Thyroid gland (tissue), 4 donors: ENCODE results near the gene ECSIT. TPM values are rescaled to one million over a fixed set of nuclear protein-coding genes. Genes with fewer than 3 reads are reported as not detected.

ENCODE experiments used
- DNase-seq, 2 donors: peaks; one replicate each; pipeline ENCODE4 v3.0.0-alpha.2; 2019
- H3K27ac ChIP-seq, 3 donors: fragments of 200-600 bp; sonication (generic); 1 replicate in 2 of 3; 2 replicates in 1 of 3; pipeline ENCODE4 v1.5.1; 2016 to 2019; ENCODE audit warnings: mild to moderate bottlenecking in 1 of 3, moderate library complexity in 1 of 3
- H3K27me3 ChIP-seq: fragments of 200-600 bp; sonication (generic); one replicate; pipeline ENCODE4 v1.5.1; 2019
- H3K36me3 ChIP-seq, 2 donors: fragments of 200-600 bp; sonication (generic); one replicate each; pipeline ENCODE4 v1.5.1; 2016 to 2019
- H3K4me1 ChIP-seq, 2 donors: fragments of 200-600 bp; sonication (generic); one replicate each; pipeline ENCODE4 v1.5.1; 2017 to 2019
- H3K4me3 ChIP-seq, 3 donors: fragments of 200-600 bp; sonication (generic); replicated peaks in 1 of 3; 1 replicate in 2 of 3; 2 replicates in 1 of 3; pipeline ENCODE4 v1.5.1; 2016; ENCODE audit warnings: mild to moderate bottlenecking in 1 of 3
- H3K9me3 ChIP-seq: fragments of 200-600 bp; sonication (generic); one replicate; pipeline ENCODE4 v1.5.1; 2017
- POLR2A ChIP-seq, 2 donors: fragments of 450-650 bp; IDR thresholded peaks; one replicate each; pipeline ENCODE4 v1.6.1; 2017; ENCODE audit warnings: antibody characterized with exemption in 2 of 2, mild to moderate bottlenecking in 2 of 2, moderate library complexity in 1 of 2
- WGBS, 2 donors: methylation state at CpG; one replicate each; pipeline ENCODE4 v1.1.5; 2017; 5-methylcytosine and 5-hydroxymethylcytosine counted together
- intact Hi-C: fragments of 100-400 bp; cut with DNase I; formaldehyde crosslinking; loops from one replicate; pipeline ENCODE4 v1.15.1; 2023
- total RNA-seq, 4 donors: library from RNA; depleted of rRNA; stranded (reverse); fragments of >200 nt; gene quantifications; one replicate each; pipeline ENCODE4 v1.2.3, GENCODE V29; 2016
- TF ChIP-seq, protein P1 (sequence below), 6 experiments: fragments of 200-600 bp in 3 of 6; fragments of 450-650 bp in 3 of 6; sonication (generic) in 3 of 6; IDR thresholded peaks; one replicate each; pipeline ENCODE4 v1.5.1; 2016 to 2019; ENCODE audit warnings: antibody characterized with exemption in 6 of 6, mild to moderate bottlenecking in 2 of 6, inconsistent platforms in 1 of 6, moderate library complexity in 1 of 6

ECSIT gene
- total RNA-seq, 4 donors from 2014 or later: 36.5 to 77.5 (median 68.9) TPM

DNA sequence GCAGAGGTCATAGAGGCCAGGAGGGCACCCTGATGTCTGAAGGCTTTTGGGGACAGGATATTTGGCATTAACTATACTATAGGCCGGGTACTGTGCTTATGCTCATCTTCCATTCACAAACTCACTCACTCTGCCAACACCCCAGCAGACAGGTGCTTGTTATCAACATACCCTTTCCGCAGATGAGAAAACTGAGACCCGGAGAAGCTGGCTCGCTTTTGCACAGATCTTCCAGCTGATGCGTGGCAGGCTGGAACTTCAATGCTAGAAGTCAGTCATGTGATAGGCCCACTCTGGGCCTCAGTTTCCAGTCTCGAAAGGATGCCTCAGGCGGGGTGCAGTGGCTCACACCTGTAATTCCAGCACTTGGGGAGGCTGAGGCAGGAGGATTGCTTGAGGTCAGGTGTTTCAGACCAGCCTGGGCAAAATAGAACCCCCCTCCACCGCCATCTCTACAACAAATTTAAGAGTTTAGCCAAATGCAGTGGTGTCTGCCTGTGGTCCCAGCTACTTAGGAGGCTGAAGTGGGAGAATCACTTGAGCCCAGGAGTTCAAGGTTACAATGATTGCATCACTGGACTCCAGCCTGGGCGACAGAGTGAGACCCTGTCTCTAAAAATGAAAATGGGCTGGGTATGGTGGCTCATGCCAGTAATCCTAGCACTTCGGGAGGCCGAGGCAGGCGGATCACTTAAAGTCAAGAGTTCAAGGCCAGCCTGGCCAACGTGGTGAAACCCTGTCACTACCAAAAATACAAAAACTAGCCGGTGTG lies 19.2 kb upstream of the ECSIT start:
- no peak overlapping the region for H3K4me3 ChIP-seq
- WGBS, 2 donors: 89 to 92% methylated on average over 14 of the region's 14 CpGs
- H3K9me3 ChIP-seq: no peaks in the 10 kb centered on the region
- H3K36me3 ChIP-seq: peaks cover 6 to 7% of the 10 kb centered on the region in 2 donors
- intact Hi-C loops: no loop called here
- TF ChIP-seq POLR2A (IDR thresholded peaks at IDR 0.05): no peak
- TF ChIP-seq, protein P1, sequence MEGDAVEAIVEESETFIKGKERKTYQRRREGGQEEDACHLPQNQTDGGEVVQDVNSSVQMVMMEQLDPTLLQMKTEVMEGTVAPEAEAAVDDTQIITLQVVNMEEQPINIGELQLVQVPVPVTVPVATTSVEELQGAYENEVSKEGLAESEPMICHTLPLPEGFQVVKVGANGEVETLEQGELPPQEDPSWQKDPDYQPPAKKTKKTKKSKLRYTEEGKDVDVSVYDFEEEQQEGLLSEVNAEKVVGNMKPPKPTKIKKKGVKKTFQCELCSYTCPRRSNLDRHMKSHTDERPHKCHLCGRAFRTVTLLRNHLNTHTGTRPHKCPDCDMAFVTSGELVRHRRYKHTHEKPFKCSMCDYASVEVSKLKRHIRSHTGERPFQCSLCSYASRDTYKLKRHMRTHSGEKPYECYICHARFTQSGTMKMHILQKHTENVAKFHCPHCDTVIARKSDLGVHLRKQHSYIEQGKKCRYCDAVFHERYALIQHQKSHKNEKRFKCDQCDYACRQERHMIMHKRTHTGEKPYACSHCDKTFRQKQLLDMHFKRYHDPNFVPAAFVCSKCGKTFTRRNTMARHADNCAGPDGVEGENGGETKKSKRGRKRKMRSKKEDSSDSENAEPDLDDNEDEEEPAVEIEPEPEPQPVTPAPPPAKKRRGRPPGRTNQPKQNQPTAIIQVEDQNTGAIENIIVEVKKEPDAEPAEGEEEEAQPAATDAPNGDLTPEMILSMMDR (IDR thresholded peaks at IDR 0.05): no peak
- H3K27ac ChIP-seq: no peak overlapping the region
- no peak for DNase-seq
- no peaks in the 10 kb centered on the region for H3K4me1 ChIP-seq
- H3K27me3 ChIP-seq: no peaks in the 10 kb centered on the region

DNA sequence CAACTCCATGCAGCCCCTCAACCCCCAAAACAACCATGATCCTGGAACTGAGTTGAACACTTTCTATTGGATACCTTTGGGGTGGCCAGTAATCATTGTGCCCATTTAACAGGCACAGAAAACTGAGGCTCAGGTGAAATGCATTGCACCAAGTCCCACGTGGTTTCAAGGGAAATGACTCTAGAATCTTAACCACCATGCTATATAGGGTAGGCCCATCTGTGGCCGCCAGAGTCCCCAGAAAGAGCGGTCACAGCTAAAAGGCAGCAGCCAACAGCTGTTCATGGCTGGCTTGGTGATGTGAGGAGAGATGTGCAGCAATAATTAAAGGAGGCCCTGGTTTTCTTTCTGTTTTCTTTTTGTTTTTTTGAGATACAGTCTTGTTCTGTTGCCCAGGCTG lies 12.3 kb upstream of the ECSIT start:
- peaks cover 0 to 5% of the 10 kb centered on the region in 2 donors for H3K4me1 ChIP-seq
- H3K27me3 ChIP-seq: no peaks in the 10 kb centered on the region
- DNase-seq: no peak
- intact Hi-C loops: no loop called here
- WGBS, 2 donors: 77 to 80% methylated on average over 3 of the region's 3 CpGs
- TF ChIP-seq, protein P1 (IDR thresholded peaks at IDR 0.05): no peak
- no peak for TF ChIP-seq POLR2A (IDR thresholded peaks at IDR 0.05)
- no peak overlapping the region for H3K4me3 ChIP-seq
- H3K9me3 ChIP-seq: no peaks in the 10 kb centered on the region
- H3K36me3 ChIP-seq: no peaks in the 10 kb centered on the region
- H3K27ac ChIP-seq: no peak overlapping the region

DNA sequence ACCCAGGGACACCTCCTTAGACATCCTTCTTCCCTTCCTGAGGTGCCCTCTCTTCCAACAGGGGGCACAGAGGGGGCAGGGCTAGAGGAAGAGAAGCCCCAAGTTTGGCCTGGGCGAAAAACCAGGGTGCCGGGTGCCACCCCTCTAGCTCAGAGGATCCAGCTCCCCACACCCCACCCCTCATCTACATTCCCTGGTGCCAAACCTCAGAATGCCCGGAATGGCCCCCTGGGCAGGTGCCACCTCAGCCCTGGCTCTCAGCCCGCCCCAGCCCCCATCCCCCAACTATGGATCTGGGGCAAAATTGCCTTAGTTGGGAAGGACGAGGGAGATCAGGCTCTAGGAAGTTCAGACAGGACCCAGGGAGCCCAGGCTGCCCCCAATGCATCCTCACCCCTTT lies 11.7 kb upstream of the ECSIT start:
- WGBS, 2 donors: 72 to 86% methylated on average over 2 to 5 of the region's 5 CpGs
- DNase-seq: no peak
- TF ChIP-seq, protein P1 (IDR thresholded peaks at IDR 0.05): no peak
- no peak for TF ChIP-seq POLR2A (IDR thresholded peaks at IDR 0.05)
- Histone ChIP-seq H3K27me3 (no peaks in the 10 kb centered on the region), H3K27ac (no peak overlapping the region), H3K36me3 (no peaks in the 10 kb centered on the region), H3K9me3 (no peaks in the 10 kb centered on the region), H3K4me3 (no peak overlapping the region), H3K4me1 (peaks cover 4 to 5% of the 10 kb centered on the region in 2 donors)
- intact Hi-C loops: no loop called here

DNA sequence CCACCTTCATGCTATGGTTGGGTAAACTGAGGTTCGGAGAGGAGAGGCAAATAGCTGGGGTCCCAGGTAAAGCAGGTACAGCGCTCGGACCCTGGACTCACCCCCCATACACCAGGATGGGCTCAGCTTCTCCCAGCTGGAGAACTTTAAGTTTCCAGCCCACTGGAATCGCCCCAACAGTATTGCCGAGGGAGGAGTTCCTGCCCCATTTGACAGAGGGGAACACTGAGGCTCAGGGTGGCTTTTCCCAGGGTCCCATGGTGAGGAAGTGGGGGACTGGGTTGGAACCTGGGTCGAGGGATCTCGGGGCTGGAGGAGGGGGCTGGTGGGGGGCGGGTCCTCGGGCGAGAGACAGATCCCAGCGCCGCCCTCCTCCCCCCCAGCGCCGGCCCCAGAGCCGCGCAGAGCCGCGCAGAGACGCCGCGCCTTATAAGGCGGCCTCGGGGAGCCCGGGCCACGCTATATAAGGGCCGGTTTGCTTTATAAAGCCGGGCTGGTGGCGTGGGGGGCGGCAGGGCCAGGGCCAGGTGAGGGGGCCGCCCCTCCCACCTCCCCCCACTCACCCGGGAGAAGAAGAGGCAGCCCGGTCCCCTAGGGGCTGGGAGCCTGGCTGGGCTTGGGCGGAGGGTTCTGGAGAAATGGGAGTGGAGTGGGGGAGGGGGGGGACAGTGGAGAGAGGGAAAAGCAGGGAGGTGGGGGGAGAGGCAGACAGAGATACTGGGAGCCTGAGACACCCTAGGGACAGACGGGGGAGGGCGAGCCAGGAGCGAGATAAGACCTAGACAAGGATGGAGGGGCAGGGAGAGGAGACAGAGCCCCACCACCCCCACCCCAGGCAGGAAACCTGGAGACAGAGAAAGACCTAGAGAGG lies 10.8 kb upstream of the ECSIT start:
- Histone ChIP-seq H3K4me1 (peaks cover 5 to 7% of the 10 kb centered on the region in 2 donors), H3K4me3 (no peak overlapping the region), H3K36me3 (no peaks in the 10 kb centered on the region), H3K27me3 (no peaks in the 10 kb centered on the region), H3K27ac (no peak overlapping the region), H3K9me3 (no peaks in the 10 kb centered on the region)
- intact Hi-C loops: no loop called here
- TF ChIP-seq, protein P1 (IDR thresholded peaks at IDR 0.05): no peak
- no peak for TF ChIP-seq POLR2A (IDR thresholded peaks at IDR 0.05)
- WGBS, 2 donors: 18 to 29% methylated on average over 6 to 21 of the region's 36 CpGs
- no peak for DNase-seq
